HepG2 (cell line): ENCODE measurements around the gene NPEPL1. TPM values are rescaled to one million over a fixed set of nuclear protein-coding genes. Genes with fewer than 3 reads are reported as not detected.
"Not testable (repeated sequence)": the region's sequence is repeated elsewhere in the genome, so short reads cannot be mapped to it uniquely, and the experiment has no call there.

Experiments used
- ATAC-seq: fragments of 200-7000 bp; cut with Tn5 transposase; 3 replicates; pipeline ENCODE4 v1.9.1; 2020; ENCODE audit warnings: mild to moderate bottlenecking, moderate library complexity
- Bru-seq: library from RNA; stranded (reverse); fragments of 400-500 nt; gene quantifications from one replicate; lab custom pipeline; 2021; lab: Mats Ljungman, UMichigan
- BruChase-seq, 2 experiments: library from RNA; stranded (reverse); fragments of 400-500 nt; gene quantifications; one replicate each; lab custom pipeline; 2021; lab: Mats Ljungman, UMichigan
- BruUV-seq: library from RNA; stranded (reverse); fragments of 400-500 nt; replicated peaks from 2 replicates; lab custom pipeline; 2021; lab: Mats Ljungman, UMichigan
- CTCF ChIA-PET: fragments of 300-600 bp; formaldehyde crosslinking; extraction: SDS; loops from one replicate; lab custom pipeline; 2021; ENCODE audit warnings: low total read pairs, inconsistent platforms, low intra/inter-chr PET ratio; lab: Yijun Ruan, JAX
- POLR2A ChIA-PET: fragments of 350-600 bp; sonication (Branson Sonifier 250); formaldehyde crosslinking; loops from one replicate; lab custom pipeline; 2020; ENCODE audit warnings: antibody characterized with exemption, inconsistent platforms; lab: Yijun Ruan, JAX
- DNase-seq: peaks from one replicate; pipeline ENCODE4 v3.0.0-alpha.2; 2015; ENCODE audit warnings: low spot score
- FAIRE-seq: peaks from 3 replicates; lab custom pipeline; 2011; peaks lifted over from hg19 to GRCh38; lab: Jason Lieb, UNC
- H2AFZ ChIP-seq: one replicate; pipeline ENCODE4 v1.6.1; 2011; ENCODE audit warnings: low read length, inconsistent platforms
- H3K27ac ChIP-seq: fragments of 300-600 bp; 3 replicates; pipeline ENCODE4 v1.8.0; 2011; ENCODE audit warnings: mixed run types, mild to moderate bottlenecking, mixed read lengths, low read length, inconsistent platforms; ENCODE audit not compliant: insufficient read depth; ENCODE audit errors: extremely low read length
- H3K27me3 ChIP-seq, 2 experiments: fragments of 200-600 bp in 1 of 2; 2 replicates in 1 of 2; 3 replicates in 1 of 2; pipeline versions ENCODE4 v1.6.0 to v1.8.0; 2011; ENCODE audit warnings: low read length in 2 of 2, mild to moderate bottlenecking in 2 of 2, moderate library complexity in 2 of 2, inconsistent platforms in 1 of 2; ENCODE audit not compliant: insufficient read depth in 2 of 2, control insufficient read depth in 1 of 2
- H3K36me3 ChIP-seq, 2 experiments: fragments of 200-600 bp in 1 of 2; replicated peaks in 1 of 2; 2 replicates in 1 of 2; 3 replicates in 1 of 2; pipeline versions ENCODE4 v1.5.1 to v1.8.0; 2011; ENCODE audit warnings: low read length in 2 of 2, inconsistent platforms in 1 of 2; ENCODE audit not compliant: insufficient read depth in 2 of 2, control insufficient read depth in 1 of 2
- H3K4me1 ChIP-seq: 2 replicates; pipeline ENCODE4 v1.5.1; 2012; ENCODE audit warnings: low read length, inconsistent platforms; ENCODE audit not compliant: insufficient read depth
- H3K4me2 ChIP-seq: 2 replicates; pipeline ENCODE4 v1.6.0; 2011; ENCODE audit warnings: low read depth, low read length, inconsistent platforms
- H3K4me3 ChIP-seq, 3 experiments: fragments of 200-600 bp in 1 of 3; sonication (generic), shearing (Covaris generic) in 1 of 3; replicated peaks in 1 of 3; 2 replicates each; pipeline ENCODE4 v1.5.1; 2011 to 2016; ENCODE audit warnings: low read length in 3 of 3, inconsistent platforms in 2 of 3, low read depth in 2 of 3, mild to moderate bottlenecking in 2 of 3, control low read depth in 1 of 3, mixed read lengths in 1 of 3; ENCODE audit not compliant: insufficient read depth in 1 of 3
- H3K79me2 ChIP-seq: one replicate; pipeline ENCODE4 v1.6.1; 2011; ENCODE audit warnings: low read length, inconsistent platforms; ENCODE audit not compliant: insufficient read depth
- H3K9ac ChIP-seq: 2 replicates; pipeline ENCODE4 v1.6.0; 2011; ENCODE audit warnings: mild to moderate bottlenecking, low read depth, low read length, inconsistent platforms; ENCODE audit not compliant: insufficient read depth
- H3K9me3 ChIP-seq: 2 replicates; pipeline ENCODE4 v1.5.1; 2012; ENCODE audit warnings: mild to moderate bottlenecking, low read length
- H4K20me1 ChIP-seq: 2 replicates; pipeline ENCODE4 v1.6.0; 2011; ENCODE audit warnings: inconsistent platforms, mild to moderate bottlenecking, low read length, moderate library complexity; ENCODE audit not compliant: insufficient read depth
- ATF6 ChIP-seq: sonication (generic); formaldehyde crosslinking; conservative IDR thresholded peaks from 2 replicates; pipeline ENCODE4 v1.4.0; 2020; ENCODE audit warnings: missing genetic modification reagents
- EHMT2 ChIP-seq: fragments of 200-600 bp; sonication (generic); IDR thresholded peaks from 2 replicates; pipeline ENCODE4 v1.7.0; 2017; ENCODE audit warnings: antibody characterized with exemption, low read depth, low read length, borderline replicate concordance
- KDM6A ChIP-seq: IDR thresholded peaks from 2 replicates; pipeline ENCODE4 v1.6.1; 2016; ENCODE audit warnings: low read depth
- NCOA1 ChIP-seq: sonication (generic); formaldehyde crosslinking; IDR thresholded peaks from 2 replicates; pipeline ENCODE4 v1.9.0; 2021; ENCODE audit warnings: missing genetic modification reagents
- SP2 ChIP-seq: sonication (generic); formaldehyde crosslinking; IDR thresholded peaks from 2 replicates; pipeline ENCODE4 v1.5.1; 2020; ENCODE audit warnings: mild to moderate bottlenecking, missing genetic modification reagents
- YEATS2 ChIP-seq: sonication (generic); formaldehyde crosslinking; IDR thresholded peaks from 2 replicates; pipeline ENCODE4 v1.4.0; 2020; ENCODE audit warnings: missing genetic modification reagents, borderline replicate concordance
- ZFP41 ChIP-seq: sonication (generic); formaldehyde crosslinking; IDR thresholded peaks from 2 replicates; pipeline ENCODE4 v1.4.0; 2020; ENCODE audit warnings: mild to moderate bottlenecking, missing genetic modification reagents, borderline replicate concordance
- ZNF34 ChIP-seq: sonication (generic); formaldehyde crosslinking; IDR thresholded peaks from 2 replicates; pipeline ENCODE4 v1.4.0; 2020; ENCODE audit warnings: mild to moderate bottlenecking, missing genetic modification reagents, borderline replicate concordance
- ZNF460 ChIP-seq: sonication (generic); formaldehyde crosslinking; IDR thresholded peaks from 2 replicates; pipeline ENCODE4 v1.5.1; 2020; ENCODE audit warnings: missing genetic modification reagents, mild to moderate bottlenecking, borderline replicate concordance
- ZSCAN30 ChIP-seq: sonication (generic); formaldehyde crosslinking; IDR thresholded peaks from 2 replicates; pipeline ENCODE4 v1.5.0; 2020; ENCODE audit warnings: mild to moderate bottlenecking, missing genetic modification reagents
- WGBS: methylation state at CpG from one replicate; pipeline ENCODE4 v1.1.6; 2017; ENCODE audit warnings: low lambda C conversion rate; 5-methylcytosine and 5-hydroxymethylcytosine counted together
- in situ Hi-C: cut with HindIII; loops from 2 replicates; pipeline ENCODE4 v1.10.0; 2017; ENCODE audit warnings: low pct_unique_long_range_greater_than_20kb; ENCODE audit not compliant: extremely low pct_ligation_motif_present
- intact Hi-C: fragments of 100-400 bp; cut with micrococcal nuclease; formaldehyde crosslinking; loops from one replicate; pipeline ENCODE4 v1.10.0; 2022; ENCODE audit not compliant: unreplicated experiment
- long read RNA-seq, 2 experiments: library from RNA in 1 of 2; library from polyadenylated mRNA in 1 of 2; stranded (forward) in 1 of 2; unstranded in 1 of 2; transcript quantifications; one replicate each; pipeline ENCODE4 v2.0.0, GENCODE V29; 2019 to 2022
- polyA minus RNA-seq, 3 experiments: library from RNA; depleted of rRNA, polyadenylated mRNA; stranded (reverse); fragments of >200 nt; gene quantifications; 2 replicates each; pipeline ENCODE4 v1.2.3, GENCODE V29; 2011; ENCODE audit warnings: low replicate concordance in 1 of 3
- polyA plus RNA-seq, 8 experiments: library from polyadenylated mRNA; depleted of rRNA in 3 of 8; stranded (reverse) in 7 of 8; unstranded in 1 of 8; fragments of >200 nt; fragmentation: Illumina TruSeq in 4 of 8; extraction: Trizol in 4 of 8; gene quantifications; 2 replicates each; pipeline versions ENCODE4 v1.2.1 to v1.2.3, GENCODE V29; 2011 to 2016; ENCODE audit warnings: low read depth in 4 of 8, missing spikeins in 1 of 8, mixed read lengths in 1 of 8; ENCODE audit not compliant: insufficient read depth in 1 of 8
- total RNA-seq, 5 experiments: library from RNA; depleted of rRNA; stranded (reverse); fragments of >200 nt; fragmentation: Illumina TruSeq; extraction: Trizol; gene quantifications; 2 replicates each; pipeline ENCODE4 v1.2.3, GENCODE V29; 2016; ENCODE audit warnings: low read depth in 1 of 5

The NPEPL1 gene
- 0.60 and 4.1 TPM in 2 replicates for total RNA-seq (2016; rRNA removed; fragmentation: Illumina TruSeq; extraction: Trizol)
- total RNA-seq (2016; cell fraction: cytosol; rRNA removed; fragmentation: Illumina TruSeq; extraction: Trizol; ENCODE audit: low read depth), result 3.0 and 3.1 TPM in 2 replicates
- total RNA-seq (2016; cell fraction: insoluble cytoplasmic fraction; rRNA removed; fragmentation: Illumina TruSeq; extraction: Trizol), result 0.30 and 4.3 TPM in 2 replicates
- total RNA-seq (2016; cell fraction: membrane; rRNA removed; fragmentation: Illumina TruSeq; extraction: Trizol), result 0.96 and 1.0 TPM in 2 replicates
- 8.0 and 8.6 TPM in 2 replicates for total RNA-seq (2016; cell fraction: nucleus; rRNA removed; fragmentation: Illumina TruSeq; extraction: Trizol)
- polyA plus RNA-seq (2011; rRNA removed), result 7.5 and 9.9 TPM in 2 replicates
- 1.3 and 1.9 TPM in 2 replicates for polyA plus RNA-seq (2011; cell fraction: cytosol; rRNA removed)
- 184 and 219 TPM in 2 replicates for polyA plus RNA-seq (2011; cell fraction: nucleus; rRNA removed)
- 16.9 and 23.0 TPM in 2 replicates for polyA plus RNA-seq (2012)
- 0.41 and 0.51 TPM in 2 replicates for polyA plus RNA-seq (2016; cell fraction: cytosol; fragmentation: Illumina TruSeq; extraction: Trizol; ENCODE audit: low read depth)
- polyA plus RNA-seq (2016; cell fraction: insoluble cytoplasmic fraction; fragmentation: Illumina TruSeq; extraction: Trizol; ENCODE audit: low read depth), result 0.69 and 1.4 TPM in 2 replicates
- 0.55 and 0.71 TPM in 2 replicates for polyA plus RNA-seq (2016; cell fraction: membrane; fragmentation: Illumina TruSeq; extraction: Trizol; ENCODE audit: low read depth)
- polyA plus RNA-seq (2016; cell fraction: nucleus; fragmentation: Illumina TruSeq; extraction: Trizol; ENCODE audit: insufficient read depth, low read depth), result 49.5 and 52.8 TPM in 2 replicates
- 8.5 and 18.0 TPM in 2 replicates for polyA minus RNA-seq (2011; rRNA and poly(A)+ RNA removed; ENCODE audit: low replicate concordance)
- 0.49 and 0.88 TPM in 2 replicates for polyA minus RNA-seq (2011; cell fraction: cytosol; rRNA and poly(A)+ RNA removed)
- polyA minus RNA-seq (2011; cell fraction: nucleus; rRNA and poly(A)+ RNA removed), result 24.2 and 30.1 TPM in 2 replicates
- percentile 68 among the genes with signal in this experiment for Bru-seq, nascent RNA
- percentile 86 among the genes with signal in this experiment for BruChase-seq, experiment 1, labeled RNA remaining after a 6-hour chase
- BruChase-seq, experiment 2, labeled RNA remaining after a 2-hour chase, result percentile 82 among the genes with signal in this experiment
- long read RNA-seq, experiment 1, result 0 reads
- long read RNA-seq, experiment 2, partial matches to known transcripts, result 0 of 1 reads
- long read RNA-seq, experiment 2, other reads (novel, unspliced or antisense), result 1 of 1 reads

GRCh38 chr20:58692579-58693225, at the start of gene NPEPL1:
Gene NPEPL1, plus strand, starts transcription at chr20:58692800. Its CDS starts 101 bp downstream, at chr20:58692901.
- no peaks in the 10 kb centered on the region for H4K20me1 ChIP-seq
- no peak within 1 kb of the TSS for H2AFZ ChIP-seq
- DNase-seq (no peak), ATAC-seq (no peak), FAIRE-seq (no peak)
- no peaks in the 10 kb centered on the region for H3K9me3 ChIP-seq
- no peak within 1 kb of the TSS for H3K4me2 ChIP-seq
- no peaks in the 10 kb centered on the region for H3K79me2 ChIP-seq
- no TSS peak for BruUV-seq
- H3K27ac ChIP-seq, result no peak within 1 kb of the TSS
- in situ Hi-C loops, result no loop called here
- peaks cover 6 to 15% of the 10 kb centered on the region in 2 experiments; a peak in 4 of 5 replicates for H3K36me3 ChIP-seq
- CTCF ChIA-PET, result no interaction called here
- H3K4me3 ChIP-seq, result no peak within 1 kb of the TSS
- no peaks in the 10 kb centered on the region for H3K4me1 ChIP-seq
- H3K9ac ChIP-seq, result no peak within 1 kb of the TSS
- no peaks in the 10 kb centered on the region for H3K27me3 ChIP-seq
- intact Hi-C loops, result no loop called here
- 98% methylated on average over 62 of the region's 93 CpGs for WGBS
- TF ChIP-seq ATF6 (CRISPR knock-in tag) (no peak), KDM6A (CRISPR knock-in tag) (no peak), ZNF460 (CRISPR knock-in tag) (no peak), NCOA1 (CRISPR knock-in tag) (no peak), SP2 (CRISPR knock-in tag) (no peak), ZFP41 (CRISPR knock-in tag) (no peak), YEATS2 (CRISPR knock-in tag) (no peak), ZNF34 (no peak), EHMT2 (no peak), ZSCAN30 (no peak)
- POLR2A ChIA-PET, result no interaction called here

- intact Hi-C loops, H3K9ac ChIP-seq, DNase-seq, CTCF ChIA-PET, ATAC-seq, in situ Hi-C loops, H3K36me3 ChIP-seq, FAIRE-seq, H2AFZ ChIP-seq, H3K4me2 ChIP-seq, H4K20me1 ChIP-seq, BruUV-seq, H3K4me3 ChIP-seq, H3K9me3 ChIP-seq, H3K27ac ChIP-seq, H3K79me2 ChIP-seq: not testable (repeated sequence)
- peaks cover 8 to 38% of the 10 kb centered on the region in 2 experiments; a peak in 3 of 5 replicates for H3K27me3 ChIP-seq
- POLR2A ChIA-PET, result interaction anchor here (1.5 kb wide), 1 partner anchor 8 kb away, joined by 5 read pairs; the partner anchor contains the start of gene STX16
- WGBS, result 46% methylated on average over 9 of the region's 9 CpGs
- peaks cover 13% of the 10 kb centered on the region; the same call in 1 of the 2 replicates for H3K4me1 ChIP-seq
These were observed 49.7 kb upstream of the NPEPL1 start for GRCh38 chr20:58642896-58643295.
